WTC11 (cell line): ENCODE measurements around the gene SPATA3. TPM values are rescaled to one million over a fixed set of nuclear protein-coding genes. Genes with fewer than 3 reads are reported as not detected.
A peak's percentile ranks its signal among the peaks of the same experiment; 100 is the strongest.

ENCODE experiments used
- ATAC-seq: fragments of 200-7000 bp; cut with Tn5 transposase; 2 replicates; pipeline ENCODE4 v1.10.0; 2021; ENCODE audit warnings: mild to moderate bottlenecking, moderate library complexity
- CTCF ChIA-PET: fragments of 300-600 bp; sonication (Branson Sonifier 250); formaldehyde crosslinking; loops from one replicate; lab custom pipeline; 2021; ENCODE audit warnings: antibody characterized with exemption; lab: Charles Lee
- POLR2A ChIA-PET: fragments of 350-600 bp; sonication (Branson Sonifier 250); formaldehyde crosslinking; loops from one replicate; lab custom pipeline; 2021; ENCODE audit warnings: antibody characterized with exemption; lab: Charles Lee
- DNase-seq: peaks from one replicate; pipeline ENCODE4 v3.0.0; 2021; ENCODE audit warnings: low spot score
- H3K27ac Mint-ChIP-seq: 2 replicates; pipeline ENCODE4 v1.8.0; 2021; ENCODE audit warnings: mixed read lengths
- H3K27me3 Mint-ChIP-seq: 2 replicates; pipeline ENCODE4 v1.8.0; 2021; ENCODE audit warnings: low read depth, mild to moderate bottlenecking, moderate library complexity, mixed read lengths
- H3K36me3 Mint-ChIP-seq: 2 replicates; pipeline ENCODE4 v1.8.0; 2021; ENCODE audit warnings: mixed read lengths
- H3K4me1 Mint-ChIP-seq: 2 replicates; pipeline ENCODE4 v1.8.0; 2022; ENCODE audit warnings: mixed read lengths
- H3K4me3 Mint-ChIP-seq: 2 replicates; pipeline ENCODE4 v1.8.0; 2021; ENCODE audit warnings: mild to moderate bottlenecking, moderate library complexity, mixed read lengths
- H3K9me3 Mint-ChIP-seq: 2 replicates; pipeline ENCODE4 v1.8.0; 2021; ENCODE audit warnings: mixed read lengths
- HMGA2 ChIP-seq: fragments of 250-450 bp; sonication (Bioruptor Pico); IDR thresholded peaks from 2 replicates; pipeline ENCODE4 v1.4.0; 2021; ENCODE audit warnings: mild to moderate bottlenecking, moderate library complexity
- MXD4 ChIP-seq: fragments of 250-450 bp; sonication (Bioruptor Pico); IDR thresholded peaks from 2 replicates; pipeline ENCODE4 v1.8.0; 2021; ENCODE audit warnings: mild to moderate bottlenecking, moderate library complexity, borderline replicate concordance
- NR1H2 ChIP-seq: sonication (generic); formaldehyde crosslinking; IDR thresholded peaks from 2 replicates; pipeline ENCODE4 v1.9.0; 2021; ENCODE audit warnings: mild to moderate bottlenecking, moderate library complexity, missing genetic modification reagents
- OVOL2 ChIP-seq: fragments of 250-450 bp; sonication (Bioruptor Pico); IDR thresholded peaks from 2 replicates; pipeline ENCODE4 v1.9.0; 2021; ENCODE audit warnings: mild to moderate bottlenecking, borderline replicate concordance
- RELA ChIP-seq: sonication (generic); formaldehyde crosslinking; IDR thresholded peaks from 2 replicates; pipeline ENCODE4 v1.8.1; 2022; ENCODE audit warnings: missing genetic modification reagents, mild to moderate bottlenecking, borderline replicate concordance
- SOX15 ChIP-seq: fragments of 250-450 bp; sonication (Bioruptor Pico); IDR thresholded peaks from 2 replicates; pipeline ENCODE4 v1.9.0; 2021; ENCODE audit warnings: mild to moderate bottlenecking
- ZBTB21 ChIP-seq: sonication (generic); formaldehyde crosslinking; IDR thresholded peaks from 2 replicates; pipeline ENCODE4 v1.8.1; 2023; ENCODE audit warnings: mild to moderate bottlenecking, missing genetic modification reagents, borderline replicate concordance
- ZMAT4 ChIP-seq: fragments of 250-450 bp; sonication (Bioruptor Pico); IDR thresholded peaks from 2 replicates; pipeline ENCODE4 v1.9.0; 2021; ENCODE audit warnings: mild to moderate bottlenecking
- total RNA-seq: library from RNA; stranded (reverse); gene quantifications from 3 replicates; pipeline ENCODE4 v1.2.3, GENCODE V29; 2021

The SPATA3 gene
- total RNA-seq, 1 experiment from 2014 or later = not detected

- ChIA-PET POLR2A (interaction anchor here (0.6 kb wide), 1 partner anchor 224 kb away, joined by 3 read pairs; no protein-coding TSS in a partner anchor), CTCF (interaction anchor here (0.6 to 1.8 kb wide), 6 partner anchors 27 to 620 kb away, joined by 3 to 5 read pairs (median 3); partner anchors contain the start of gene SPATA3)
- Mint-ChIP-seq H3K27me3 (peaks cover 27% of the 10 kb centered on the region), H3K9me3 (no peaks in the 10 kb centered on the region), H3K4me3 (peak overlapping the region; percentile 87), H3K36me3 (peaks cover 16% of the 10 kb centered on the region), H3K4me1 (peaks cover 20% of the 10 kb centered on the region), H3K27ac (peak overlapping the region; percentile 83)
- DNase-seq (no peak), ATAC-seq (no peak)
- no peak for TF ChIP-seq ZMAT4 (CRISPR knock-in tag)
- no peak for TF ChIP-seq OVOL2
- TF ChIP-seq ZBTB21 (CRISPR knock-in tag) = no peak
- no peak for TF ChIP-seq SOX15 (CRISPR knock-in tag)
- TF ChIP-seq HMGA2 (CRISPR knock-in tag) = no peak
- no peak for TF ChIP-seq RELA
- no peak for TF ChIP-seq MXD4 (CRISPR knock-in tag)
- no peak for TF ChIP-seq NR1H2
These were observed 61.7 kb downstream of the SPATA3 start for GRCh38 chr2:231057590-231057989.

Other genes with a start within 250 kb of the SPATA3 start
- gene ITM2C, start 131.2 kb upstream of the SPATA3 start, total RNA-seq = 316 to 347 TPM (median 338 TPM) in 3 replicates
- not detected in 3 replicates for gene GPR55, start 70.9 kb upstream of the SPATA3 start, total RNA-seq
- 1.3 to 2.8 TPM (median 1.7 TPM) in 3 replicates for gene C2orf72, start 41.4 kb downstream of the SPATA3 start, total RNA-seq
- 140 to 163 TPM (median 148 TPM) in 3 replicates for gene PSMD1, start 60.7 kb downstream of the SPATA3 start, total RNA-seq
- gene HTR2B, start 128.9 kb downstream of the SPATA3 start, total RNA-seq = not detected in 3 replicates
- 34.5 to 37.5 TPM (median 34.9 TPM) in 3 replicates for gene ARMC9, start 202.5 kb downstream of the SPATA3 start, total RNA-seq